ENCODE measurements around the gene ADGRG3.

ADGRG3 gene

DNA sequence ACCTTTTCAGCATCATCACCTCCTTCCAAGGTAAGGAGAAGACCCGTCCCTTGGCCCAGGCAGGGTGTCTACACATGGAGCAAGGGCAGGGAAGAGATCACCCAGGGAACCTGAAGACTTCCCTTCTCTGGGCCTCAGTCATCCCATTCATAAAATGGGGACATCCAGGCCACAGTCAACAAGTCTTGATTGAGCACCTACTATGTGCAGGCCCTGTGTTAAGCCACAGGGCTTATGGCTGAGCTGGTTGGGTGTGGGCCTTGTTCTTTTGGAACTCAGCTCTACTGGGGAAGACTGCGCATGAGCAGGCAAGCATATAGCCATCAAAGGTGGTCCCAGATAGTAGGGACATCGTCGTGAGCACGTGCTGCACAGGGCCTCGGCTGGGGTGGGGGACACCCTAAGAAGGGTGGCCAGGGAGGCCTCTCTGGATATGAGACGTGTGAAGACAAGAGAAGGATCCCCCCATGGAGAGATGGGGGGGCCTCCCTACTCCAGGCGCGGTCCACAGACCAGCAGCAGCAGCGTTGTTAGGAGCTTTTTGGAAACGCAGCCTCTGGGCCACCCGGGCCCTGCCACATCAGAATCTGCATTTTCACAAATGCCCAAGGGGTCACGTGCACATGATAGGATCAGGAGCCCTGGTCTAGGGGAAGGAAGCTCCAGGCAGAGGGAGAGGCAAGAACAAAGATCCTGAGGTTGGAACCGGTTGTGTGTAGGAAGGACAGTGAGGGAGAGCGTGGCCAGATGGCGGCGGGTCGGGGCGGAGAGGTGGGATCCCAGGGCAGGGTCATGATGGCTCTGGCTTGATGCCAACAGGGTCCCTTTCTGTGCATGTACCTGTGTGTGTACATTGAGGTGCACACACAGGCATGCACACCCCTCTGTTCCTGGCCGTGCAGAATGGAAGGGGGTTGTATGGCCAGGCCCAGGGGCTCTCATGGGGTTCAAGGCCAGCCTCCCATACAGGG lies 5.9 kb upstream of the ADGRG3 start:
- TF ChIP-seq ISL1 (CRISPR knock-in tag; IDR thresholded peaks at IDR 0.05) (no peak), CSDC2 (CRISPR knock-in tag; IDR thresholded peaks at IDR 0.05) (no peak), PPARA (CRISPR knock-in tag; IDR thresholded peaks at IDR 0.05; ENCODE audit: borderline replicate concordance) (no peak), GLIS3 (CRISPR knock-in tag; IDR thresholded peaks at IDR 0.05) (no peak), ZFP30 (CRISPR knock-in tag; IDR thresholded peaks at IDR 0.05) (no peak), ZC3H10 (CRISPR knock-in tag; IDR thresholded peaks at IDR 0.05) (no peak), ZNF565 (CRISPR knock-in tag; conservative IDR thresholded peaks at IDR 0.05; ENCODE audit: low read depth) (no peak), ARNTL (CRISPR knock-in tag; IDR thresholded peaks at IDR 0.05; ENCODE audit: borderline replicate concordance, low read depth) (no peak), TOX (CRISPR knock-in tag; IDR thresholded peaks at IDR 0.05; ENCODE audit: borderline replicate concordance) (no peak), BACH2 (CRISPR knock-in tag; IDR thresholded peaks at IDR 0.05; ENCODE audit: borderline replicate concordance) (no peak), ZFP3 (CRISPR knock-in tag; IDR thresholded peaks at IDR 0.05) (no peak), RARB (CRISPR knock-in tag; IDR thresholded peaks at IDR 0.05) (no peak), ZNF70 (CRISPR knock-in tag; IDR thresholded peaks at IDR 0.05) (no peak)
- TF ChIP-seq, protein P1, sequence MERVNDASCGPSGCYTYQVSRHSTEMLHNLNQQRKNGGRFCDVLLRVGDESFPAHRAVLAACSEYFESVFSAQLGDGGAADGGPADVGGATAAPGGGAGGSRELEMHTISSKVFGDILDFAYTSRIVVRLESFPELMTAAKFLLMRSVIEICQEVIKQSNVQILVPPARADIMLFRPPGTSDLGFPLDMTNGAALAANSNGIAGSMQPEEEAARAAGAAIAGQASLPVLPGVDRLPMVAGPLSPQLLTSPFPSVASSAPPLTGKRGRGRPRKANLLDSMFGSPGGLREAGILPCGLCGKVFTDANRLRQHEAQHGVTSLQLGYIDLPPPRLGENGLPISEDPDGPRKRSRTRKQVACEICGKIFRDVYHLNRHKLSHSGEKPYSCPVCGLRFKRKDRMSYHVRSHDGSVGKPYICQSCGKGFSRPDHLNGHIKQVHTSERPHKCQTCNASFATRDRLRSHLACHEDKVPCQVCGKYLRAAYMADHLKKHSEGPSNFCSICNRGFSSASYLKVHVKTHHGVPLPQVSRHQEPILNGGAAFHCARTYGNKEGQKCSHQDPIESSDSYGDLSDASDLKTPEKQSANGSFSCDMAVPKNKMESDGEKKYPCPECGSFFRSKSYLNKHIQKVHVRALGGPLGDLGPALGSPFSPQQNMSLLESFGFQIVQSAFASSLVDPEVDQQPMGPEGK (CRISPR knock-in tag; IDR thresholded peaks at IDR 0.05; ENCODE audit: borderline replicate concordance) = no peak
- TF ChIP-seq, protein P2, sequence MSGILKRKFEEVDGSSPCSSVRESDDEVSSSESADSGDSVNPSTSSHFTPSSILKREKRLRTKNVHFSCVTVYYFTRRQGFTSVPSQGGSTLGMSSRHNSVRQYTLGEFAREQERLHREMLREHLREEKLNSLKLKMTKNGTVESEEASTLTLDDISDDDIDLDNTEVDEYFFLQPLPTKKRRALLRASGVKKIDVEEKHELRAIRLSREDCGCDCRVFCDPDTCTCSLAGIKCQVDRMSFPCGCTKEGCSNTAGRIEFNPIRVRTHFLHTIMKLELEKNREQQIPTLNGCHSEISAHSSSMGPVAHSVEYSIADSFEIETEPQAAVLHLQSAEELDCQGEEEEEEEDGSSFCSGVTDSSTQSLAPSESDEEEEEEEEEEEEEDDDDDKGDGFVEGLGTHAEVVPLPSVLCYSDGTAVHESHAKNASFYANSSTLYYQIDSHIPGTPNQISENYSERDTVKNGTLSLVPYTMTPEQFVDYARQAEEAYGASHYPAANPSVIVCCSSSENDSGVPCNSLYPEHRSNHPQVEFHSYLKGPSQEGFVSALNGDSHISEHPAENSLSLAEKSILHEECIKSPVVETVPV (CRISPR knock-in tag; IDR thresholded peaks at IDR 0.05) = no peak
- TF ChIP-seq, protein P3, sequence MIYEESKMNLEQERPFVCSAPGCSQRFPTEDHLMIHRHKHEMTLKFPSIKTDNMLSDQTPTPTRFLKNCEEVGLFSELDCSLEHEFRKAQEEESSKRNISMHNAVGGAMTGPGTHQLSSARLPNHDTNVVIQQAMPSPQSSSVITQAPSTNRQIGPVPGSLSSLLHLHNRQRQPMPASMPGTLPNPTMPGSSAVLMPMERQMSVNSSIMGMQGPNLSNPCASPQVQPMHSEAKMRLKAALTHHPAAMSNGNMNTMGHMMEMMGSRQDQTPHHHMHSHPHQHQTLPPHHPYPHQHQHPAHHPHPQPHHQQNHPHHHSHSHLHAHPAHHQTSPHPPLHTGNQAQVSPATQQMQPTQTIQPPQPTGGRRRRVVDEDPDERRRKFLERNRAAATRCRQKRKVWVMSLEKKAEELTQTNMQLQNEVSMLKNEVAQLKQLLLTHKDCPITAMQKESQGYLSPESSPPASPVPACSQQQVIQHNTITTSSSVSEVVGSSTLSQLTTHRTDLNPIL (CRISPR knock-in tag; IDR thresholded peaks at IDR 0.05; ENCODE audit: low read depth) = no peak
- TF ChIP-seq, protein P4, sequence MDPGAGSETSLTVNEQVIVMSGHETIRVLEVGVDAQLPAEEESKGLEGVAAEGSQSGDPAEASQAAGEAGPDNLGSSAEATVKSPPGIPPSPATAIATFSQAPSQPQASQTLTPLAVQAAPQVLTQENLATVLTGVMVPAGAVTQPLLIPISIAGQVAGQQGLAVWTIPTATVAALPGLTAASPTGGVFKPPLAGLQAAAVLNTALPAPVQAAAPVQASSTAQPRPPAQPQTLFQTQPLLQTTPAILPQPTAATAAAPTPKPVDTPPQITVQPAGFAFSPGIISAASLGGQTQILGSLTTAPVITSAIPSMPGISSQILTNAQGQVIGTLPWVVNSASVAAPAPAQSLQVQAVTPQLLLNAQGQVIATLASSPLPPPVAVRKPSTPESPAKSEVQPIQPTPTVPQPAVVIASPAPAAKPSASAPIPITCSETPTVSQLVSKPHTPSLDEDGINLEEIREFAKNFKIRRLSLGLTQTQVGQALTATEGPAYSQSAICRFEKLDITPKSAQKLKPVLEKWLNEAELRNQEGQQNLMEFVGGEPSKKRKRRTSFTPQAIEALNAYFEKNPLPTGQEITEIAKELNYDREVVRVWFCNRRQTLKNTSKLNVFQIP (CRISPR knock-in tag; IDR thresholded peaks at IDR 0.05; ENCODE audit: borderline replicate concordance, low read depth) = no peak
- no peak for ATAC-seq

DNA sequence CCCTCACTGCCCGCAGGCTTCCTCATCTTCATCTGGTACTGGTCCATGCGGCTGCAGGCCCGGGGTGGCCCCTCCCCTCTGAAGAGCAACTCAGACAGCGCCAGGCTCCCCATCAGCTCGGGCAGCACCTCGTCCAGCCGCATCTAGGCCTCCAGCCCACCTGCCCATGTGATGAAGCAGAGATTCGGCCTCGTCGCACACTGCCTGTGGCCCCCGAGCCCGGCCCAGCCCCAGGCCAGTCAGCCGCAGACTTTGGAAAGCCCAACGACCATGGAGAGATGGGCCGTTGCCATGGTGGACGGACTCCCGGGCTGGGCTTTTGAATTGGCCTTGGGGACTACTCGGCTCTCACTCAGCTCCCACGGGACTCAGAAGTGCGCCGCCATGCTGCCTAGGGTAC lies 4.7 kb upstream of the ADGRG3 start:
- no peak for ATAC-seq
- TF ChIP-seq CSDC2 (CRISPR knock-in tag; IDR thresholded peaks at IDR 0.05) (no peak), TCF4 (CRISPR knock-in tag; IDR thresholded peaks at IDR 0.05; ENCODE audit: borderline replicate concordance) (no peak), ZNF8 (CRISPR knock-in tag; IDR thresholded peaks at IDR 0.05) (no peak), TOX (CRISPR knock-in tag; IDR thresholded peaks at IDR 0.05; ENCODE audit: borderline replicate concordance) (no peak), PPARA (CRISPR knock-in tag; IDR thresholded peaks at IDR 0.05; ENCODE audit: borderline replicate concordance) (no peak), ZFP30 (CRISPR knock-in tag; IDR thresholded peaks at IDR 0.05) (no peak), ZC3H10 (CRISPR knock-in tag; IDR thresholded peaks at IDR 0.05) (no peak), ISL1 (CRISPR knock-in tag; IDR thresholded peaks at IDR 0.05) (no peak), RARB (CRISPR knock-in tag; IDR thresholded peaks at IDR 0.05) (no peak)
- TF ChIP-seq, protein P3 (CRISPR knock-in tag; IDR thresholded peaks at IDR 0.05; ENCODE audit: low read depth) = no peak
- TF ChIP-seq, protein P4 (CRISPR knock-in tag; IDR thresholded peaks at IDR 0.05; ENCODE audit: borderline replicate concordance, low read depth) = no peak
